ENCODE results near the gene HHLA2.

Gene HHLA2

GRCh38 chr3:108354562-108354961 is 58.2 kb downstream of the HHLA2 start:
- no peaks in the 10 kb centered on the region for H3K9me3 ChIP-seq (ENCODE audit: low read length)
- no peaks in the 10 kb centered on the region for H4K20me1 ChIP-seq (ENCODE audit: insufficient read depth, low read length)
- H3K4me3 ChIP-seq (ENCODE audit: low read depth, low read length, poor library complexity, severe bottlenecking): no peak overlapping the region
- no peaks in the 10 kb centered on the region for H3K36me3 ChIP-seq (ENCODE audit: insufficient read depth, low read length)
- H3F3A ChIP-seq (ENCODE audit: insufficient read depth, low read length): no peaks in the 10 kb centered on the region
- no peak overlapping the region for H2AFZ ChIP-seq (ENCODE audit: low read length)
- H3K4me2 ChIP-seq (ENCODE audit: low read length): no peak overlapping the region
- no peaks in the 10 kb centered on the region for H3K79me2 ChIP-seq (ENCODE audit: insufficient read depth, low read length)
- H3K4me1 ChIP-seq (ENCODE audit: insufficient read depth, low read length, severe bottlenecking): no peaks in the 10 kb centered on the region
- TF ChIP-seq EZH2 (IDR thresholded peaks at IDR 0.05; ENCODE audit: borderline replicate concordance, low read length): no peak
- no peak for TF ChIP-seq CTCF (IDR thresholded peaks at IDR 0.05; ENCODE audit: low read length)
- no peak overlapping the region for H3K27ac ChIP-seq (ENCODE audit: low read depth, low read length, poor library complexity, severe bottlenecking)
- no peaks in the 10 kb centered on the region for H3K27me3 ChIP-seq (ENCODE audit: insufficient read depth, low read length)
- no peak overlapping the region for H3K9ac ChIP-seq (ENCODE audit: low read length)
- no peaks in the 10 kb centered on the region for H3K9me2 ChIP-seq (ENCODE audit: low read depth, low read length)

DNA sequence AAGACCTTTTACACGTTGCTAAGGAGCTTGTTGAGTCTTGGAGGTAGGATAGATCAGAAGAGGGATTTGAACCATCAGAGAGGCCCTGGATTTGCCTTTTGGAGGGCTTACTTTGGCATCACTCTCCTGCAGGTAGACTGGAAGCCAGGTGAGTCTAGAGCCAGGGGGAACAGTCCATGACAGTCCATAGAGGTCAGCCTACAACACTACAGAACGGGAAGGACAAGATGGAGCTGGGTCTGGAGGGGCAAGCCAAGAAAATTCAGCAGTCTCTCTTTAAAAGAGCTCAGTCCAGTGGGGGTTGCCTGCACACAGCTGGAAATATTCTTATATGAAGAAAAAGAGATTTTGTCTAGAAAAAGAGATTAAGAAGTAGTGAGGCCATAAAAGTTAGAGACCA is 60.7 kb downstream of the HHLA2 start:
- no peak overlapping the region for H2AFZ ChIP-seq (ENCODE audit: low read length)
- TF ChIP-seq EZH2 (IDR thresholded peaks at IDR 0.05; ENCODE audit: borderline replicate concordance, low read length) (no peak), CTCF (IDR thresholded peaks at IDR 0.05; ENCODE audit: low read length) (no peak)
- no peaks in the 10 kb centered on the region for H4K20me1 ChIP-seq (ENCODE audit: insufficient read depth, low read length)

DNA sequence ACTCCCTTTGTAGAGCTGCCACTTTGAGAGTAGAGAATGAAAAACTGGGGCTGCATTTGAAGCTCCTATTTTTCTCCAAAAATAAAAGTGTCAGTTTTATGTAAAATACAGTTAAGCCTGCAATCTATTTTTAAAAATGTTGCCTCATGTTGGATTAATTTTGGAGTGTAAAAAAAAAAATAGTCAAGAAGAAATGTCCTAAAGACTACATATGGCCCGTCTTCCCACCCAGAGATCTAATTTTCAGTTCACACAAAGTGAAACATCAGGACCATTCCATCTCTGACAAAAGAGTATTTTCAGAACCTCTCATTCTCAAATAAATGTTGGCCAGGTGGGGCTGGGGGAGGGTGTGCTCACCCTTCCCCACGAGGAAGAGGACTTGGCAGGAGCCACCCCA is 62.7 kb downstream of the HHLA2 start:
- no peaks in the 10 kb centered on the region for H3K9me3 ChIP-seq (ENCODE audit: low read length)
- no peaks in the 10 kb centered on the region for H3K36me3 ChIP-seq (ENCODE audit: insufficient read depth, low read length)
- no peaks in the 10 kb centered on the region for H3K9me2 ChIP-seq (ENCODE audit: low read depth, low read length)
- no peak overlapping the region for H3K4me2 ChIP-seq (ENCODE audit: low read length)
- H2AFZ ChIP-seq (ENCODE audit: low read length): no peak overlapping the region
- H3F3A ChIP-seq (ENCODE audit: insufficient read depth, low read length): no peaks in the 10 kb centered on the region
- H3K27me3 ChIP-seq (ENCODE audit: insufficient read depth, low read length): no peaks in the 10 kb centered on the region
- H3K79me2 ChIP-seq (ENCODE audit: insufficient read depth, low read length): no peaks in the 10 kb centered on the region
- TF ChIP-seq EZH2 (IDR thresholded peaks at IDR 0.05; ENCODE audit: borderline replicate concordance, low read length) (no peak), CTCF (IDR thresholded peaks at IDR 0.05; ENCODE audit: low read length) (no peak)
- H4K20me1 ChIP-seq (ENCODE audit: insufficient read depth, low read length): no peaks in the 10 kb centered on the region
- no peak overlapping the region for H3K9ac ChIP-seq (ENCODE audit: low read length)
- no peak overlapping the region for H3K27ac ChIP-seq (ENCODE audit: low read depth, low read length, poor library complexity, severe bottlenecking)
- H3K4me3 ChIP-seq (ENCODE audit: low read depth, low read length, poor library complexity, severe bottlenecking): no peak overlapping the region
- H3K4me1 ChIP-seq (ENCODE audit: insufficient read depth, low read length, severe bottlenecking): no peaks in the 10 kb centered on the region

More for the DNA sequence above, 60.7 kb downstream of the HHLA2 start:
- no peak overlapping the region for H3K4me2 ChIP-seq (ENCODE audit: low read length)
- H3K27ac ChIP-seq (ENCODE audit: low read depth, low read length, poor library complexity, severe bottlenecking): no peak overlapping the region
- no peaks in the 10 kb centered on the region for H3K79me2 ChIP-seq (ENCODE audit: insufficient read depth, low read length)
- no peak overlapping the region for H3K4me3 ChIP-seq (ENCODE audit: low read depth, low read length, poor library complexity, severe bottlenecking)
- no peaks in the 10 kb centered on the region for H3K9me3 ChIP-seq (ENCODE audit: low read length)
- H3K4me1 ChIP-seq (ENCODE audit: insufficient read depth, low read length, severe bottlenecking): no peaks in the 10 kb centered on the region
- H3K27me3 ChIP-seq (ENCODE audit: insufficient read depth, low read length): no peaks in the 10 kb centered on the region
- H3K9ac ChIP-seq (ENCODE audit: low read length): no peak overlapping the region
- no peaks in the 10 kb centered on the region for H3K36me3 ChIP-seq (ENCODE audit: insufficient read depth, low read length)
- H3K9me2 ChIP-seq (ENCODE audit: low read depth, low read length): no peaks in the 10 kb centered on the region
- H3F3A ChIP-seq (ENCODE audit: insufficient read depth, low read length): no peaks in the 10 kb centered on the region
